GM12878 (cell line): ENCODE measurements around the gene CERCAM. TPM values are rescaled to one million over a fixed set of nuclear protein-coding genes. Genes with fewer than 3 reads are reported as not detected.

Source experiments
- ATAC-seq: fragments of 200-7000 bp; cut with Tn5 transposase; 3 replicates; pipeline ENCODE4 v1.9.1; 2020; ENCODE audit warnings: mild to moderate bottlenecking, moderate library complexity
- BruUV-seq: library from RNA; stranded (reverse); fragments of 400-500 nt; replicated peaks from 2 replicates; lab custom pipeline; 2021; lab: Mats Ljungman, UMichigan
- CTCF ChIA-PET: fragments of 300-600 bp; sonication (Branson Sonifier 250); formaldehyde crosslinking; extraction: SDS; loops from one replicate; lab custom pipeline; 2021; ENCODE audit warnings: inconsistent platforms; lab: Yijun Ruan, JAX
- POLR2A ChIA-PET: fragments of 350-600 bp; formaldehyde crosslinking; extraction: SDS; loops from one replicate; lab custom pipeline; 2021; ENCODE audit warnings: inconsistent platforms; lab: Charles Lee
- RAD21 ChIA-PET: fragments of 300-600 bp; sonication (Branson Sonifier 250); formaldehyde crosslinking; loops from one replicate; lab custom pipeline; 2023; ENCODE audit warnings: antibody characterized with exemption; ENCODE audit not compliant: unreplicated experiment; lab: Charles Lee
- SMC1A ChIA-PET: fragments of 300-600 bp; sonication (Branson Sonifier 250); formaldehyde crosslinking; loops from one replicate; lab custom pipeline; 2023; ENCODE audit not compliant: unreplicated experiment, uncharacterized antibody; lab: Charles Lee
- DNase-seq: peaks from one replicate; pipeline ENCODE4 v3.0.0-alpha.2; 2011; ENCODE audit warnings: low read depth, low spot score
- FAIRE-seq: peaks from 3 replicates; lab custom pipeline; 2011; peaks lifted over from hg19 to GRCh38; lab: Jason Lieb, UNC
- H2AFZ ChIP-seq: 2 replicates; pipeline ENCODE4 v1.6.0; 2011; ENCODE audit warnings: low read depth, low read length, control low read depth; ENCODE audit not compliant: control insufficient read depth
- H3K27ac ChIP-seq: 2 replicates; pipeline ENCODE4 v1.5.1; 2011; ENCODE audit warnings: control low read depth; ENCODE audit not compliant: control insufficient read depth, insufficient read depth
- H3K27me3 ChIP-seq, 2 experiments: replicated peaks in 1 of 2; 2 replicates each; pipeline versions ENCODE4 v1.6.0 to v1.6.1; 2011; ENCODE audit warnings: low read length in 1 of 2; ENCODE audit not compliant: control insufficient read depth in 2 of 2, insufficient read depth in 2 of 2
- H3K36me3 ChIP-seq, 2 experiments: 2 replicates each; pipeline ENCODE4 v1.5.1; 2011; ENCODE audit warnings: low read length in 1 of 2; ENCODE audit not compliant: control insufficient read depth in 2 of 2, insufficient read depth in 2 of 2
- H3K4me1 ChIP-seq: 2 replicates; pipeline ENCODE4 v1.6.1; 2011; ENCODE audit warnings: mild to moderate bottlenecking, low read length, moderate library complexity, mixed read lengths; ENCODE audit not compliant: control insufficient read depth, insufficient read depth
- H3K4me2 ChIP-seq: 2 replicates; pipeline ENCODE4 v1.6.0; 2011; ENCODE audit warnings: control low read depth; ENCODE audit not compliant: control insufficient read depth, insufficient read depth
- H3K4me3 ChIP-seq: fragments of 200-600 bp; sonication (generic); 2 replicates; pipeline ENCODE4 v1.5.1; 2016
- H3K79me2 ChIP-seq: 2 replicates; pipeline ENCODE4 v1.6.0; 2011; ENCODE audit warnings: low read length; ENCODE audit not compliant: control insufficient read depth, insufficient read depth
- H3K9ac ChIP-seq: 2 replicates; pipeline ENCODE4 v1.8.0; 2011; ENCODE audit warnings: low read length, control low read depth, mixed read lengths; ENCODE audit not compliant: control insufficient read depth, insufficient read depth
- H3K9me3 ChIP-seq: replicated peaks from 3 replicates; pipeline ENCODE4 v1.5.1; 2011; ENCODE audit warnings: mild to moderate bottlenecking, low read length; ENCODE audit not compliant: control insufficient read depth, insufficient read depth
- H4K20me1 ChIP-seq: 2 replicates; pipeline ENCODE4 v1.6.0; 2011; ENCODE audit not compliant: control insufficient read depth, insufficient read depth
- ASH2L ChIP-seq: fragments of 300-600, 200-600 bp; sonication (generic); IDR thresholded peaks from 2 replicates; pipeline ENCODE4 v1.6.1; 2017; ENCODE audit warnings: low read depth, mild to moderate bottlenecking, borderline replicate concordance
- DPF2 ChIP-seq: fragments of 450-650 bp; IDR thresholded peaks from 2 replicates; pipeline ENCODE4 v1.6.1; 2017; ENCODE audit warnings: mild to moderate bottlenecking
- EGR1 ChIP-seq, 2 experiments: IDR thresholded peaks; 1 replicate in 1 of 2; 2 replicates in 1 of 2; pipeline ENCODE4 v1.6.1; 2011 to 2012; ENCODE audit warnings: low read depth in 2 of 2, low read length in 2 of 2, borderline replicate concordance in 1 of 2, mild to moderate bottlenecking in 1 of 2, moderate library complexity in 1 of 2
- LARP7 ChIP-seq: fragments of 450-650 bp; IDR thresholded peaks from 2 replicates; pipeline ENCODE4 v1.6.1; 2017; ENCODE audit warnings: mild to moderate bottlenecking
- MXI1 ChIP-seq: fragments of 150-350 bp; IDR thresholded peaks from 2 replicates; pipeline ENCODE4 v1.6.1; 2011; ENCODE audit warnings: low read depth, mild to moderate bottlenecking, inconsistent platforms, low read length, improper control_type of control experiment
- RB1 ChIP-seq: fragments of 450-650 bp; formaldehyde crosslinking; IDR thresholded peaks from 2 replicates; pipeline ENCODE4 v1.6.1; 2017; ENCODE audit warnings: mild to moderate bottlenecking, borderline replicate concordance
- TCF12 ChIP-seq: IDR thresholded peaks from 2 replicates; pipeline ENCODE4 v1.6.1; 2011; ENCODE audit warnings: low read depth, mild to moderate bottlenecking, low read length
- WGBS: methylation state at CpG from one replicate; pipeline ENCODE4 v1.1.6; 2016; ENCODE audit warnings: low lambda C conversion rate; ENCODE audit not compliant: insufficient replicate concordance, insufficient coverage; ENCODE audit errors: missing lambda C conversion rate; 5-methylcytosine and 5-hydroxymethylcytosine counted together
- in situ Hi-C: fragments of 300-500 bp; cut with MboI; formaldehyde crosslinking; loops from 9 replicates; pipeline ENCODE4 v1.14.3; 2018; ENCODE audit warnings: mixed read lengths
- intact Hi-C: fragments of 100-400 bp; cut with micrococcal nuclease; formaldehyde crosslinking; loops from one replicate; pipeline ENCODE4 v1.14.2; 2022; ENCODE audit not compliant: unreplicated experiment
- polyA plus RNA-seq, 11 experiments: library from polyadenylated mRNA; depleted of rRNA in 4 of 11; unstranded in 6 of 11; stranded (reverse) in 5 of 11; fragments of >200 nt; fragmentation: Nextera tagmentation in 4 of 11; fragmentation: Illumina TruSeq in 1 of 11; extraction: Ambion mirVana in 4 of 11; extraction: Trizol in 1 of 11; gene quantifications; 1 replicate in 1 of 11; 2 replicates in 10 of 11; pipeline versions ENCODE4 v1.2.1 to v1.2.3, GENCODE V29; 2011 to 2016; ENCODE audit warnings: inconsistent platforms in 2 of 11, missing spikeins in 2 of 11, low read depth in 1 of 11
- total RNA-seq, 4 experiments: library from RNA; depleted of rRNA in 3 of 4; stranded (reverse); fragments of >200 nt in 3 of 4; fragmentation: Illumina TruSeq in 1 of 4; extraction: Trizol in 1 of 4; gene quantifications; 2 replicates each; pipeline versions ENCODE4 v1.2.1 to v1.2.3, GENCODE V29; 2013 to 2021
- TF ChIP-seq, protein P1 (sequence below): fragments of 450-650 bp; IDR thresholded peaks from 2 replicates; pipeline ENCODE4 v1.6.1; 2016; ENCODE audit warnings: mild to moderate bottlenecking, moderate library complexity, borderline replicate concordance
- TF ChIP-seq, protein P2 (sequence below), 3 experiments: IDR thresholded peaks in 2 of 3; conservative IDR thresholded peaks in 1 of 3; 2 replicates each; pipeline ENCODE4 v1.5.1; 2011; ENCODE audit warnings: low read depth in 3 of 3, low read length in 3 of 3, mild to moderate bottlenecking in 3 of 3, control low read depth in 2 of 3, moderate library complexity in 2 of 3, inconsistent platforms in 1 of 3, mixed read lengths in 1 of 3; ENCODE audit not compliant: control insufficient read depth in 2 of 3, insufficient read depth in 1 of 3; ENCODE audit errors: extremely low read depth in 1 of 3

Gene CERCAM
- total and polyA plus RNA-seq, 10 of the 15 experiments (the other 5 are each of a cell fraction or from before 2014, with no cell fraction given) = 0.05 to 6.7 (median 0.71) TPM

DNA sequence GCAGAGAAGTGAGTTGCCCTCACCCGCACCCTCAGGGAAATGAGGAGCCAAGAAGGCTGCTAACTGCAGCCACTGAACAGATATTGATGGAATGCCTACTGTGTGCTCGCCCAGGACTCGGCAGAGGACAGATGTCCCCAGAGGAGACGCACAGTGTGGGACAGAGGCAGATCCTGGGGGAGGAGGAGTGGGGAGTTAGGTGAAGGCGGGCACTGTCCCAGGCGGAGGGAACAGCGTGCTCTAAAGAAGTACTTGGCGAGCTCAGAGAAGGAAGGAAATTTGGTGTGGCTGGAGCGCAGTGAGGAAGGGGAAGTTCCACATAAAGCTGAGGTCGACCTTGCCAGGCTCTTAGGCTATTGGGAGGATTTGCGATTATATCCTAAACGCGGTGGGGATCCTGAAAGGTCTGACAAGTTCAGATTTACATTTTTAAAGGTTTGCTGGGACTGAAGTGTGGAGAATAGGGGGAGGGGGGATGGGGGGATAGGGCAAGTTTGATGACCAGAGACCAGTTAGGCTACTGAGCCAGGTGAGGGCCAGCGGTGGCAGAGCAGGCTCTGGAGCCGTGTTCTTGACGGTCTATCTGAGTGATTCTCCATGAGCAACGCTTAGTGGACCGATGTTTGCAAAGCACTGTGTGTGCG, 23.6 kb upstream of the CERCAM start:
- ChIA-PET POLR2A (no interaction called here), SMC1A (interaction anchor here (0.7 kb wide), 1 partner anchor 35 kb away, joined by 3 read pairs; no protein-coding TSS in a partner anchor), RAD21 (no interaction called here), CTCF (interaction anchor here (0.7 kb wide), 1 partner anchor 64 kb away, joined by 5 read pairs; no protein-coding TSS in a partner anchor)
- Histone ChIP-seq H3K4me2 (no peak overlapping the region), H3K79me2 (no peaks in the 10 kb centered on the region), H3K4me1 (no peaks in the 10 kb centered on the region), H4K20me1 (no peaks in the 10 kb centered on the region), H3K36me3 (peaks cover 0 to 5% of the 10 kb centered on the region in 2 experiments; a peak in 2 of 4 replicates), H2AFZ (no peak overlapping the region), H3K9ac (no peak overlapping the region), H3K4me3 (no peak overlapping the region), H3K27me3 (no peaks in the 10 kb centered on the region; a peak in 1 of 4 replicates), H3K27ac (no peak overlapping the region), H3K9me3 (no peaks in the 10 kb centered on the region)
- intact Hi-C loops = no loop called here
- ATAC-seq (no peak; the same call in 2 of the 3 replicates), DNase-seq (no peak), FAIRE-seq (no peak)
- TF ChIP-seq EGR1 (IDR thresholded peaks at IDR 0.05; ENCODE audit: borderline replicate concordance in 1 of 2, low read depth in 2 of 2, low read length in 2 of 2) = no peak
- TF ChIP-seq DPF2 = no peak
- in situ Hi-C loops = no loop called here
- WGBS = 34% methylated on average over 19 of the region's 19 CpGs
- BruUV-seq = no TSS peak

DNA sequence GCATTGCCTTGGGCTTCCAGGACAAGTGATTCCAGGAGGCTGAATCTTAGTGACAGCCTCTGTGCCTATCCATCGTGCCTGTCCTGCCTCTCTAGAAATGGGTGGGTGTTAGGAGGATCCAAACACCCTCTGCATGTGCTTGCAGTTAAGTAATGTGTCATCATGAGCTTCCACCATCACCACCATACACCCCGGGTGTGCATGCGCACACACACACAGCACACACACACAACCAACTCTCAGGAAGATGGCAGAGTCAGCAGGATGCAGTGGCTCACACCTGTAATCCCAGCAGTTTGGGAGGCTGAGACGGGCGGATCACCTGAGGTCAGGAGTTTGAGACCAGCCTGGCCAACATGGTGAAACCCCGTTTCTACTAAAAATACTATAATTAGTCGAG, 22.8 kb upstream of the CERCAM start:
- Histone ChIP-seq H3K4me2 (no peak overlapping the region), H3K27ac (no peak overlapping the region), H2AFZ (no peak overlapping the region), H3K9me3 (no peaks in the 10 kb centered on the region), H4K20me1 (no peaks in the 10 kb centered on the region), H3K79me2 (no peaks in the 10 kb centered on the region), H3K36me3 (peaks cover 0 to under 1% of the 10 kb centered on the region in 2 experiments; a peak in 2 of 4 replicates), H3K9ac (no peak overlapping the region), H3K4me1 (no peaks in the 10 kb centered on the region), H3K27me3 (no peaks in the 10 kb centered on the region; a peak in 1 of 4 replicates), H3K4me3 (no peak overlapping the region)
- ChIA-PET POLR2A (no interaction called here), SMC1A (interaction anchor here (0.6 kb wide), 1 partner anchor 105 kb away, joined by 4 read pairs; no protein-coding TSS in a partner anchor), CTCF (no interaction called here), RAD21 (no interaction called here)
- intact Hi-C loops (no loop called here), in situ Hi-C loops (no loop called here)
- BruUV-seq = no TSS peak
- no peak for ATAC-seq
- 35% methylated on average over 7 of the region's 7 CpGs for WGBS
- no peak for FAIRE-seq
- DNase-seq = no peak
- TF ChIP-seq RB1 (no peak), TCF12 (no peak), LARP7 (no peak), MXI1 (no peak), EGR1 (IDR thresholded peaks at IDR 0.05; ENCODE audit: borderline replicate concordance in 1 of 2, low read depth in 2 of 2, low read length in 2 of 2) (no peak), ASH2L (no peak)
- TF ChIP-seq, protein P1, sequence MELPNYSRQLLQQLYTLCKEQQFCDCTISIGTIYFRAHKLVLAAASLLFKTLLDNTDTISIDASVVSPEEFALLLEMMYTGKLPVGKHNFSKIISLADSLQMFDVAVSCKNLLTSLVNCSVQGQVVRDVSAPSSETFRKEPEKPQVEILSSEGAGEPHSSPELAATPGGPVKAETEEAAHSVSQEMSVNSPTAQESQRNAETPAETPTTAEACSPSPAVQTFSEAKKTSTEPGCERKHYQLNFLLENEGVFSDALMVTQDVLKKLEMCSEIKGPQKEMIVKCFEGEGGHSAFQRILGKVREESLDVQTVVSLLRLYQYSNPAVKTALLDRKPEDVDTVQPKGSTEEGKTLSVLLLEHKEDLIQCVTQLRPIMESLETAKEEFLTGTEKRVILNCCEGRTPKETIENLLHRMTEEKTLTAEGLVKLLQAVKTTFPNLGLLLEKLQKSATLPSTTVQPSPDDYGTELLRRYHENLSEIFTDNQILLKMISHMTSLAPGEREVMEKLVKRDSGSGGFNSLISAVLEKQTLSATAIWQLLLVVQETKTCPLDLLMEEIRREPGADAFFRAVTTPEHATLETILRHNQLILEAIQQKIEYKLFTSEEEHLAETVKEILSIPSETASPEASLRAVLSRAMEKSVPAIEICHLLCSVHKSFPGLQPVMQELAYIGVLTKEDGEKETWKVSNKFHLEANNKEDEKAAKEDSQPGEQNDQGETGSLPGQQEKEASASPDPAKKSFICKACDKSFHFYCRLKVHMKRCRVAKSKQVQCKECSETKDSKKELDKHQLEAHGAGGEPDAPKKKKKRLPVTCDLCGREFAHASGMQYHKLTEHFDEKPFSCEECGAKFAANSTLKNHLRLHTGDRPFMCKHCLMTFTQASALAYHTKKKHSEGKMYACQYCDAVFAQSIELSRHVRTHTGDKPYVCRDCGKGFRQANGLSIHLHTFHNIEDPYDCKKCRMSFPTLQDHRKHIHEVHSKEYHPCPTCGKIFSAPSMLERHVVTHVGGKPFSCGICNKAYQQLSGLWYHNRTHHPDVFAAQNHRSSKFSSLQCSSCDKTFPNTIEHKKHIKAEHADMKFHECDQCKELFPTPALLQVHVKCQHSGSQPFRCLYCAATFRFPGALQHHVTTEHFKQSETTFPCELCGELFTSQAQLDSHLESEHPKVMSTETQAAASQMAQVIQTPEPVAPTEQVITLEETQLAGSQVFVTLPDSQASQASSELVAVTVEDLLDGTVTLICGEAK = no peak
- TF ChIP-seq, protein P2, sequence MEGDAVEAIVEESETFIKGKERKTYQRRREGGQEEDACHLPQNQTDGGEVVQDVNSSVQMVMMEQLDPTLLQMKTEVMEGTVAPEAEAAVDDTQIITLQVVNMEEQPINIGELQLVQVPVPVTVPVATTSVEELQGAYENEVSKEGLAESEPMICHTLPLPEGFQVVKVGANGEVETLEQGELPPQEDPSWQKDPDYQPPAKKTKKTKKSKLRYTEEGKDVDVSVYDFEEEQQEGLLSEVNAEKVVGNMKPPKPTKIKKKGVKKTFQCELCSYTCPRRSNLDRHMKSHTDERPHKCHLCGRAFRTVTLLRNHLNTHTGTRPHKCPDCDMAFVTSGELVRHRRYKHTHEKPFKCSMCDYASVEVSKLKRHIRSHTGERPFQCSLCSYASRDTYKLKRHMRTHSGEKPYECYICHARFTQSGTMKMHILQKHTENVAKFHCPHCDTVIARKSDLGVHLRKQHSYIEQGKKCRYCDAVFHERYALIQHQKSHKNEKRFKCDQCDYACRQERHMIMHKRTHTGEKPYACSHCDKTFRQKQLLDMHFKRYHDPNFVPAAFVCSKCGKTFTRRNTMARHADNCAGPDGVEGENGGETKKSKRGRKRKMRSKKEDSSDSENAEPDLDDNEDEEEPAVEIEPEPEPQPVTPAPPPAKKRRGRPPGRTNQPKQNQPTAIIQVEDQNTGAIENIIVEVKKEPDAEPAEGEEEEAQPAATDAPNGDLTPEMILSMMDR (IDR thresholded peaks at IDR 0.05 in 2 of 3, conservative IDR thresholded peaks at IDR 0.05 in 1 of 3; ENCODE audit: control insufficient read depth in 2 of 3, extremely low read depth in 1 of 3, insufficient read depth in 1 of 3, low read depth in 3 of 3, low read length in 3 of 3) = no peak
